ENCODE measurements around the gene KCND3. TPM values are rescaled to one million over a fixed set of nuclear protein-coding genes. Genes with fewer than 3 reads are reported as not detected.

KCND3 gene
- polyA plus RNA-seq, 1 donor from 2014 or later, result 7.8 TPM

DNA sequence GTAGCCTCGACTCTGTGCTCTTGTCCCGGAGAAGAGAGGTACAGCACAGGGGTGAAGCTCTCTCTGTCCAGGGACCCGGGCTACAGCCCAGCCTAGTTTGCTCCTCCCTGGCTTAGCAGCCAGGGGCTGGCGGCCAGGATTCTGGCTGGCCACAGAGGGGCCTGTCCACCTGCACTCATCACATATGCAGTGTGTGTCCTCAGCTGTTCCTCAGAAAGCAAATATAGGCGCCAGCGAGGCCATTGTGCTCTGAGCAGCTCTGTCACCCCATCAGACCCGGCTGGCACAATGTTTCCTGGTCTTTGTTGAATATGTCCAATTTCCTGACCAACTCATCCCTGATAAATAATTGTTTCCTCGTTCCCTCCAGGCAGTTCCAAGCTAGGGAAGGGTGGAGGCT is 28.5 kb downstream of the KCND3 start:
- H3K27ac ChIP-seq (ENCODE audit: low read length), result no peak overlapping the region
- no peak overlapping the region for H2AFZ ChIP-seq (ENCODE audit: low read depth, low read length)
- no peaks in the 10 kb centered on the region for H3K27me3 ChIP-seq (ENCODE audit: insufficient read depth, low read depth, low read length)
- H3K9ac ChIP-seq (ENCODE audit: low read length), result no peak overlapping the region
- H3K79me2 ChIP-seq (replicated peaks; ENCODE audit: insufficient read depth, low read length), result no peaks in the 10 kb centered on the region
- H3K36me3 ChIP-seq (ENCODE audit: insufficient read depth, low read length), result no peaks in the 10 kb centered on the region
- TF ChIP-seq POLR2AphosphoS5 (IDR thresholded peaks at IDR 0.05) (no peak), EZH2 (IDR thresholded peaks at IDR 0.05; ENCODE audit: borderline replicate concordance, insufficient read depth, low read length, poor library complexity, severe bottlenecking) (no peak), TAF1 (IDR thresholded peaks at IDR 0.05; ENCODE audit: low read depth) (no peak)
- H3K4me2 ChIP-seq (ENCODE audit: low read length), result no peak overlapping the region
- H3K9me2 ChIP-seq (ENCODE audit: insufficient read depth, low read length), result no peaks in the 10 kb centered on the region
- H4K20me1 ChIP-seq (ENCODE audit: insufficient read depth), result no peaks in the 10 kb centered on the region
- no peak overlapping the region for H3K4me3 ChIP-seq (ENCODE audit: low read length)
- no peaks in the 10 kb centered on the region for H3F3A ChIP-seq (ENCODE audit: insufficient read depth, low read length, poor library complexity, severe bottlenecking)
- H3K9me3 ChIP-seq (ENCODE audit: low read length), result no peaks in the 10 kb centered on the region

DNA sequence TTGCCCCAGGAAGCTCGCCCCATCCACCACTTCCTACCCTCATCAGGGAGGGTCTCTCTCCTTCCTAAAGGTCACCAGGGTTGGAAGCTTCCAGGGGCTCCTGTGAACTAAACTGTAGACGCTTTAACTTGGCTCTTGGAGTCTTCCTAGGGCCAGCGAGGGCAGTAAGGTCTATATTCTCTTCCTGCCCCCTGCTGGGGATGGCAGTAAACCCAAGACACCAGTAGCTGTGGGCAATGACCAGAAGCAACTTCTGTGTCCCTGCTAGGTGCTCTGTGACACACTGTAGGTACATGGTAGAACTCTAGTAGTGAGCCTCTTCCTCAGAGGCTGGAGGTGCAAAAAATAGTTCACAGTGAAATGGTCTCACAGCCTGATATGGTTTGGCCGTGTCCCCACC is 30.0 kb downstream of the KCND3 start:
- TF ChIP-seq EZH2 (IDR thresholded peaks at IDR 0.05; ENCODE audit: borderline replicate concordance, insufficient read depth, low read length, poor library complexity, severe bottlenecking) (no peak), CTCF (IDR thresholded peaks at IDR 0.05; ENCODE audit: poor library complexity, severe bottlenecking) (no peak), SMC3 (conservative IDR thresholded peaks at IDR 0.05; ENCODE audit: poor library complexity) (no peak), POLR2AphosphoS5 (IDR thresholded peaks at IDR 0.05) (no peak), RAD21 (conservative IDR thresholded peaks at IDR 0.05) (no peak), MXI1 (conservative IDR thresholded peaks at IDR 0.05; ENCODE audit: poor library complexity, severe bottlenecking) (no peak), TAF1 (IDR thresholded peaks at IDR 0.05; ENCODE audit: low read depth) (no peak), EP300 (conservative IDR thresholded peaks at IDR 0.05; ENCODE audit: poor library complexity, severe bottlenecking) (no peak)
- TF ChIP-seq, protein P1, sequence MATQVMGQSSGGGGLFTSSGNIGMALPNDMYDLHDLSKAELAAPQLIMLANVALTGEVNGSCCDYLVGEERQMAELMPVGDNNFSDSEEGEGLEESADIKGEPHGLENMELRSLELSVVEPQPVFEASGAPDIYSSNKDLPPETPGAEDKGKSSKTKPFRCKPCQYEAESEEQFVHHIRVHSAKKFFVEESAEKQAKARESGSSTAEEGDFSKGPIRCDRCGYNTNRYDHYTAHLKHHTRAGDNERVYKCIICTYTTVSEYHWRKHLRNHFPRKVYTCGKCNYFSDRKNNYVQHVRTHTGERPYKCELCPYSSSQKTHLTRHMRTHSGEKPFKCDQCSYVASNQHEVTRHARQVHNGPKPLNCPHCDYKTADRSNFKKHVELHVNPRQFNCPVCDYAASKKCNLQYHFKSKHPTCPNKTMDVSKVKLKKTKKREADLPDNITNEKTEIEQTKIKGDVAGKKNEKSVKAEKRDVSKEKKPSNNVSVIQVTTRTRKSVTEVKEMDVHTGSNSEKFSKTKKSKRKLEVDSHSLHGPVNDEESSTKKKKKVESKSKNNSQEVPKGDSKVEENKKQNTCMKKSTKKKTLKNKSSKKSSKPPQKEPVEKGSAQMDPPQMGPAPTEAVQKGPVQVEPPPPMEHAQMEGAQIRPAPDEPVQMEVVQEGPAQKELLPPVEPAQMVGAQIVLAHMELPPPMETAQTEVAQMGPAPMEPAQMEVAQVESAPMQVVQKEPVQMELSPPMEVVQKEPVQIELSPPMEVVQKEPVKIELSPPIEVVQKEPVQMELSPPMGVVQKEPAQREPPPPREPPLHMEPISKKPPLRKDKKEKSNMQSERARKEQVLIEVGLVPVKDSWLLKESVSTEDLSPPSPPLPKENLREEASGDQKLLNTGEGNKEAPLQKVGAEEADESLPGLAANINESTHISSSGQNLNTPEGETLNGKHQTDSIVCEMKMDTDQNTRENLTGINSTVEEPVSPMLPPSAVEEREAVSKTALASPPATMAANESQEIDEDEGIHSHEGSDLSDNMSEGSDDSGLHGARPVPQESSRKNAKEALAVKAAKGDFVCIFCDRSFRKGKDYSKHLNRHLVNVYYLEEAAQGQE (IDR thresholded peaks at IDR 0.05; ENCODE audit: borderline replicate concordance), result no peak
- H3K4me2 ChIP-seq (ENCODE audit: low read length), result no peak overlapping the region
- no peaks in the 10 kb centered on the region for H3K79me2 ChIP-seq (replicated peaks; ENCODE audit: insufficient read depth, low read length)
- H3K9me3 ChIP-seq (ENCODE audit: low read length), result no peaks in the 10 kb centered on the region
- H4K20me1 ChIP-seq (ENCODE audit: insufficient read depth), result no peaks in the 10 kb centered on the region
- no peaks in the 10 kb centered on the region for H3K36me3 ChIP-seq (ENCODE audit: insufficient read depth, low read length)
- H3K27me3 ChIP-seq (ENCODE audit: insufficient read depth, low read depth, low read length), result no peaks in the 10 kb centered on the region
- H2AFZ ChIP-seq (ENCODE audit: low read depth, low read length), result no peak overlapping the region
- H3K27ac ChIP-seq (ENCODE audit: low read length), result no peak overlapping the region
- no peak overlapping the region for H3K4me3 ChIP-seq (ENCODE audit: low read length)
- no peak overlapping the region for H3K9ac ChIP-seq (ENCODE audit: low read length)
- H3F3A ChIP-seq (ENCODE audit: insufficient read depth, low read length, poor library complexity, severe bottlenecking), result no peaks in the 10 kb centered on the region
- no peaks in the 10 kb centered on the region for H3K9me2 ChIP-seq (ENCODE audit: insufficient read depth, low read length)

GRCh38 chr1:111958851-111959250 is 30.6 kb downstream of the KCND3 start:
- TF ChIP-seq EZH2 (IDR thresholded peaks at IDR 0.05; ENCODE audit: borderline replicate concordance, insufficient read depth, low read length, poor library complexity, severe bottlenecking) (no peak), POLR2AphosphoS5 (IDR thresholded peaks at IDR 0.05) (peak; percentile 45), SMC3 (conservative IDR thresholded peaks at IDR 0.05; ENCODE audit: poor library complexity) (no peak), EP300 (conservative IDR thresholded peaks at IDR 0.05; ENCODE audit: poor library complexity, severe bottlenecking) (peak; percentile 30)
- no peak overlapping the region for H2AFZ ChIP-seq (ENCODE audit: low read depth, low read length)
- no peaks in the 10 kb centered on the region for H3K79me2 ChIP-seq (replicated peaks; ENCODE audit: insufficient read depth, low read length)
- peak overlapping the region; percentile 12 for H3K27ac ChIP-seq (ENCODE audit: low read length)
- no peaks in the 10 kb centered on the region for H3K9me2 ChIP-seq (ENCODE audit: insufficient read depth, low read length)
- H3K36me3 ChIP-seq (ENCODE audit: insufficient read depth, low read length), result no peaks in the 10 kb centered on the region
- peak overlapping the region; percentile 6 for H3K4me3 ChIP-seq (ENCODE audit: low read length)
- H3K9me3 ChIP-seq (ENCODE audit: low read length), result no peaks in the 10 kb centered on the region
- H3K4me2 ChIP-seq (ENCODE audit: low read length), result no peak overlapping the region
- no peaks in the 10 kb centered on the region for H4K20me1 ChIP-seq (ENCODE audit: insufficient read depth)
- no peaks in the 10 kb centered on the region for H3F3A ChIP-seq (ENCODE audit: insufficient read depth, low read length, poor library complexity, severe bottlenecking)
- H3K27me3 ChIP-seq (ENCODE audit: insufficient read depth, low read depth, low read length), result no peaks in the 10 kb centered on the region
- no peak overlapping the region for H3K9ac ChIP-seq (ENCODE audit: low read length)
